Tibial nerve (tissue), 4 donors: ENCODE measurements around the gene CLIC6.

Experiments used
- CTCF ChIP-seq, 5 experiments: fragments of 200-600 bp in 3 of 5; fragments of 450-650 bp in 2 of 5; sonication (generic) in 3 of 5; IDR thresholded peaks; one replicate each; pipeline ENCODE4 v1.5.1; 2016 to 2019; ENCODE audit warnings: antibody characterized with exemption in 5 of 5, mild to moderate bottlenecking in 3 of 5, moderate library complexity in 2 of 5
- EP300 ChIP-seq, 2 donors: sonication (generic); formaldehyde crosslinking; IDR thresholded peaks; one replicate each; pipeline ENCODE4 v1.6.1; 2017; ENCODE audit warnings: antibody characterized with exemption in 2 of 2, mild to moderate bottlenecking in 1 of 2
- POLR2A ChIP-seq, 2 donors: fragments of 450-650 bp; IDR thresholded peaks; one replicate each; pipeline ENCODE4 v1.6.1; 2017; ENCODE audit warnings: antibody characterized with exemption in 2 of 2, mild to moderate bottlenecking in 2 of 2, moderate library complexity in 2 of 2

- TF ChIP-seq CTCF (IDR thresholded peaks at IDR 0.05): no peak
- TF ChIP-seq EP300 (IDR thresholded peaks at IDR 0.05): no peak
- no peak for TF ChIP-seq POLR2A (IDR thresholded peaks at IDR 0.05)
Observed at GRCh38 chr21:34653522-34653921, 15.3 kb upstream of the CLIC6 start.
